ENCODE results near the gene GYS2. TPM values are rescaled to one million over a fixed set of nuclear protein-coding genes. Genes with fewer than 3 reads are reported as not detected.

GYS2 gene
- total RNA-seq, 2 donors from 2014 or later: not detected

- no peak for DNase-seq (ENCODE audit: low spot score in 2 of 2)
- Mint-ChIP-seq H3K9me3 (no peaks in the 10 kb centered on the region), H3K36me3 (peaks cover 0 to 4% of the 10 kb centered on the region in 2 donors), H3K27ac (no peak overlapping the region)
- ATAC-seq: no peak
Measured at GRCh38 chr12:21543151-21543550, 61.5 kb downstream of the GYS2 start.

- Mint-ChIP-seq H3K9me3 (no peaks in the 10 kb centered on the region), H3K27ac (no peak overlapping the region), H3K36me3 (peaks cover 0 to 4% of the 10 kb centered on the region in 2 donors)
- DNase-seq (ENCODE audit: low spot score in 2 of 2): no peak
- no peak for ATAC-seq
Measured at GRCh38 chr12:21542403-21542802, 62.2 kb downstream of the GYS2 start.

- no peaks in the 10 kb centered on the region for H3K9me3 Mint-ChIP-seq
- DNase-seq (ENCODE audit: low spot score in 2 of 2) (no peak), ATAC-seq (no peak)
- no peak overlapping the region for H3K27ac Mint-ChIP-seq
- H3K36me3 Mint-ChIP-seq: peaks cover 0 to 4% of the 10 kb centered on the region in 2 donors
Measured at GRCh38 chr12:21541773-21542172, 62.9 kb downstream of the GYS2 start.

- DNase-seq (ENCODE audit: low spot score in 2 of 2) (no peak), ATAC-seq (peak; percentile 72 to 98)
- no peaks in the 10 kb centered on the region for H3K9me3 Mint-ChIP-seq
- H3K27ac Mint-ChIP-seq: peak overlapping the region in 1 of 2 donors; percentile 65
- H3K36me3 Mint-ChIP-seq: peaks cover 0 to 4% of the 10 kb centered on the region in 2 donors
Measured at GRCh38 chr12:21539797-21540196, 64.8 kb downstream of the GYS2 start.

- no peak for DNase-seq (ENCODE audit: low spot score in 2 of 2)
- ATAC-seq: no peak
- H3K9me3 Mint-ChIP-seq: no peaks in the 10 kb centered on the region
- no peak overlapping the region for H3K27ac Mint-ChIP-seq
- no peaks in the 10 kb centered on the region for H3K36me3 Mint-ChIP-seq
Measured at GRCh38 chr12:21538061-21538653, 66.5 kb downstream of the GYS2 start.

- no peaks in the 10 kb centered on the region for H3K36me3 Mint-ChIP-seq
Measured at GRCh38 chr12:21529456-21529855, 75.2 kb downstream of the GYS2 start.

GRCh38 chr12:21528953-21529352 lies 75.7 kb downstream of the GYS2 start:
- ATAC-seq (no peak), DNase-seq (ENCODE audit: low spot score in 2 of 2) (no peak)
- no peak overlapping the region for H3K27ac Mint-ChIP-seq
- H3K9me3 Mint-ChIP-seq: peaks cover 7 to 12% of the 10 kb centered on the region in 2 donors
- no peaks in the 10 kb centered on the region for H3K36me3 Mint-ChIP-seq

More at GRCh38 chr12:21529456-21529855, 75.2 kb downstream of the GYS2 start:
- no peak overlapping the region for H3K27ac Mint-ChIP-seq
- DNase-seq (ENCODE audit: low spot score in 2 of 2): no peak
- H3K9me3 Mint-ChIP-seq: peaks cover 7 to 9% of the 10 kb centered on the region in 2 donors
- ATAC-seq: no peak

GRCh38 chr12:21527451-21528180 lies 77.0 kb downstream of the GYS2 start:
- H3K36me3 Mint-ChIP-seq: no peaks in the 10 kb centered on the region
- DNase-seq (ENCODE audit: low spot score in 2 of 2) (peak; percentile 62 to 72), ATAC-seq (peak; percentile 96 to 97)
- peaks cover 7 to 12% of the 10 kb centered on the region in 2 donors for H3K9me3 Mint-ChIP-seq
- no peak overlapping the region for H3K27ac Mint-ChIP-seq

- DNase-seq (ENCODE audit: low spot score in 2 of 2) (no peak), ATAC-seq (no peak)
- H3K9me3 Mint-ChIP-seq: peaks cover 7 to 12% of the 10 kb centered on the region in 2 donors
- H3K36me3 Mint-ChIP-seq: no peaks in the 10 kb centered on the region
- H3K27ac Mint-ChIP-seq: no peak overlapping the region
Measured at GRCh38 chr12:21526721-21527345, 77.8 kb downstream of the GYS2 start.

GRCh38 chr12:21526053-21526452 lies 78.6 kb downstream of the GYS2 start, which contains the start of gene SPX:
Gene SPX (plus strand): TSS chr12:21526296. CDS start chr12:21526473, 177 bp downstream.
- peaks cover 7 to 12% of the 10 kb centered on the region in 2 donors for H3K9me3 Mint-ChIP-seq
- DNase-seq (ENCODE audit: low spot score in 2 of 2) (no peak), ATAC-seq (no peak)
- H3K36me3 Mint-ChIP-seq: no peaks in the 10 kb centered on the region
- no peak within 1 kb of the TSS for H3K27ac Mint-ChIP-seq

- Mint-ChIP-seq H3K36me3 (no peaks in the 10 kb centered on the region), H3K27ac (no peak overlapping the region), H3K9me3 (peaks cover 7 to 12% of the 10 kb centered on the region in 2 donors)
- ATAC-seq: no peak
- no peak for DNase-seq (ENCODE audit: low spot score in 2 of 2)
Measured at GRCh38 chr12:21523148-21523547, 81.5 kb downstream of the GYS2 start.

GRCh38 chr12:21521541-21521940 lies 83.1 kb downstream of the GYS2 start:
- H3K36me3 Mint-ChIP-seq: peaks cover 0 to 5% of the 10 kb centered on the region in 2 donors
- ATAC-seq (no peak), DNase-seq (ENCODE audit: low spot score in 2 of 2) (no peak)
- H3K27ac Mint-ChIP-seq: no peak overlapping the region
- peaks cover 7 to 12% of the 10 kb centered on the region in 2 donors for H3K9me3 Mint-ChIP-seq

- no peak for ATAC-seq
- H3K27ac Mint-ChIP-seq: no peak overlapping the region
- H3K9me3 Mint-ChIP-seq: no peaks in the 10 kb centered on the region
- DNase-seq (ENCODE audit: low spot score in 2 of 2): no peak
- peaks cover 0 to 5% of the 10 kb centered on the region in 2 donors for H3K36me3 Mint-ChIP-seq
Measured at GRCh38 chr12:21518451-21518850, 86.2 kb downstream of the GYS2 start.

- Mint-ChIP-seq H3K36me3 (peaks cover 0 to 10% of the 10 kb centered on the region in 2 donors), H3K27ac (no peak overlapping the region), H3K9me3 (no peaks in the 10 kb centered on the region)
- DNase-seq (ENCODE audit: low spot score in 2 of 2) (no peak), ATAC-seq (no peak)
Measured at GRCh38 chr12:21516281-21516680, 88.4 kb downstream of the GYS2 start.

GRCh38 chr12:21509768-21510167 lies 94.9 kb downstream of the GYS2 start:
- H3K36me3 Mint-ChIP-seq: peaks cover 18 to 36% of the 10 kb centered on the region in 2 donors

GRCh38 chr12:21507849-21508248 lies 96.8 kb downstream of the GYS2 start:
- Mint-ChIP-seq H3K27ac (peak overlapping the region in 1 of 2 donors; percentile 45), H3K36me3 (peaks cover 20 to 36% of the 10 kb centered on the region in 2 donors), H3K9me3 (no peaks in the 10 kb centered on the region)
- ATAC-seq: no peak
- no peak for DNase-seq (ENCODE audit: low spot score in 2 of 2)

More at GRCh38 chr12:21509768-21510167, 94.9 kb downstream of the GYS2 start:
- ATAC-seq: peak; percentile 96 to 97
- Mint-ChIP-seq H3K9me3 (no peaks in the 10 kb centered on the region), H3K27ac (peak overlapping the region; percentile 83 to 95)
- DNase-seq (ENCODE audit: low spot score in 2 of 2): no peak

- ATAC-seq (no peak), DNase-seq (ENCODE audit: low spot score in 2 of 2) (no peak)
- Mint-ChIP-seq H3K27ac (no peak overlapping the region), H3K36me3 (peaks cover 23 to 29% of the 10 kb centered on the region in 2 donors), H3K9me3 (no peaks in the 10 kb centered on the region)
Measured at GRCh38 chr12:21505888-21506287, 98.8 kb downstream of the GYS2 start.
